Left lung (tissue), 10 donors: ENCODE results near the gene XXYLT1. TPM values are rescaled to one million over a fixed set of nuclear protein-coding genes. Genes with fewer than 3 reads are reported as not detected.
A peak's percentile ranks its signal among the peaks of the same experiment; 100 is the strongest.

ENCODE experiments used
- ATAC-seq: fragments of 200-7000 bp; cut with Tn5 transposase; one replicate; pipeline ENCODE4 v1.9.1; 2020; ENCODE audit warnings: moderate library complexity
- DNase-seq, 4 donors: peaks; one replicate each; pipeline ENCODE4 v3.0.0-alpha.2; 2013 to 2020
- H3K27ac ChIP-seq, 2 donors: fragments of 200-600 bp; sonication (generic) in 1 of 2; one replicate each; pipeline versions ENCODE4 v1.5.0 to v1.8.0; 2020 to 2021
- H3K27me3 ChIP-seq, 2 donors: fragments of 200-600 bp; sonication (generic) in 1 of 2; one replicate each; pipeline versions ENCODE4 v1.5.0 to v1.8.0; 2020 to 2021
- H3K36me3 ChIP-seq, 2 donors: fragments of 200-600 bp; sonication (generic) in 1 of 2; one replicate each; pipeline versions ENCODE4 v1.5.0 to v1.8.0; 2020 to 2021
- H3K4me1 ChIP-seq, 2 donors: fragments of 200-600 bp; one replicate each; pipeline ENCODE4 v1.8.0; 2021
- H3K4me3 ChIP-seq, 2 donors: fragments of 200-600 bp; sonication (generic) in 1 of 2; one replicate each; pipeline versions ENCODE4 v1.5.0 to v1.8.0; 2020 to 2021; ENCODE audit warnings: mild to moderate bottlenecking in 1 of 2
- H3K9me3 ChIP-seq, 2 donors: fragments of 200-600 bp; sonication (generic) in 1 of 2; one replicate each; pipeline versions ENCODE4 v1.5.0 to v1.8.0; 2020 to 2021
- intact Hi-C, 2 donors: fragments of 100-400 bp; cut with DNase I; formaldehyde crosslinking; loops; one replicate each; pipeline versions ENCODE4 v1.11.2 to v1.14.2; 2022
- polyA plus RNA-seq, 6 donors: library from polyadenylated mRNA; unstranded; fragments of 120-200 nt; gene quantifications; one replicate each; pipeline ENCODE4 v1.2.1, GENCODE V29; 2013; ENCODE audit not compliant: insufficient read length in 6 of 6
- total RNA-seq, 2 donors: library from RNA; stranded (reverse); fragmentation: NEBNext Ultra II Directional; extraction: Animal tissue kit (Norgen Biotek cat#: 25700); gene quantifications; one replicate each; pipeline ENCODE4 v1.2.1, GENCODE V29; 2021
- TF ChIP-seq, protein P1 (sequence below), 2 donors: fragments of 200-600 bp; sonication (generic) in 1 of 2; IDR thresholded peaks; one replicate each; pipeline versions ENCODE4 v1.5.0 to v1.8.0; 2021; ENCODE audit warnings: antibody characterized with exemption in 2 of 2
- donor health status: DM: no; HTN: yes; CAD: no.
- donor health status: DM: no; HTN: no; CAD: no.

The XXYLT1 gene
- total and polyA plus RNA-seq, 8 donors, result 11.3 to 31.1 (median 25.5) TPM

DNA sequence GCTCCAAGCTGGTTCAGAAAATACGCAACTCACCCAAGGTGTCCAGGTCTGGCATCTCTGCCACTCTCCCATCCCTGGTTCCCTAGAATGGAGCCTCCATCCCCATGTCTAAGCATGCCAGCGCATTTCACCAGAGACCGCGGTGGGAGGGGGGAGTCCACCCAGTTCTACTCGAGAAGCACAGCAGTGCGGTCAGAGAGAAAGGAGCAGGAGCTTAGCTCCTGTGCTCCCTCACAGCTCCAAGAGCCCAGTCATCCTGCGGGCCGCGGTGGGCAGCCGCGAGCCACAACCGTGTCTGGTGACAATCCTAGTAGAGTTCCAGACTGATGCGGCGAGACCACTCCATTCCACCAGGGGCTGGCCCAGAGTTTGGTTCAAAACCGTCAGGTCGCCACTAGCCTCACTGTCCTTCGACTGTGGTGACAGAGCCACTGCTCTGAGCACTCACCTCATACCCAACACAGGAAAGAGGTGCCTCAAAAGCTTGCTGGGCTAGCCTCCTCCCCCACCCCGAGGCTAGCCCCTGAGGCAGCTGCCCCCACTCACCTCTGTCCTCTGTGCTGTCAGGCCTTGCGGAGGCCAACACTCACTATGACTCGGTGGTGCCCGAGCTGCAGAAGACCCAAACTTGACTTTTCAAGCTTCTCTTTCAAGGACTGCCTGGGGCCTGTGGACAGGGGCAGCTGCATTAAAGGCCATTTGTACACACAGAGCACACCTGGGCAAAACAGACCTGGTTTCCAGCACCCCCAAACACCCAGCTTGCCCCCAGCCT, 185.4 kb downstream of the XXYLT1 start:
- intact Hi-C loops, result no loop called here
- TF ChIP-seq, protein P1, sequence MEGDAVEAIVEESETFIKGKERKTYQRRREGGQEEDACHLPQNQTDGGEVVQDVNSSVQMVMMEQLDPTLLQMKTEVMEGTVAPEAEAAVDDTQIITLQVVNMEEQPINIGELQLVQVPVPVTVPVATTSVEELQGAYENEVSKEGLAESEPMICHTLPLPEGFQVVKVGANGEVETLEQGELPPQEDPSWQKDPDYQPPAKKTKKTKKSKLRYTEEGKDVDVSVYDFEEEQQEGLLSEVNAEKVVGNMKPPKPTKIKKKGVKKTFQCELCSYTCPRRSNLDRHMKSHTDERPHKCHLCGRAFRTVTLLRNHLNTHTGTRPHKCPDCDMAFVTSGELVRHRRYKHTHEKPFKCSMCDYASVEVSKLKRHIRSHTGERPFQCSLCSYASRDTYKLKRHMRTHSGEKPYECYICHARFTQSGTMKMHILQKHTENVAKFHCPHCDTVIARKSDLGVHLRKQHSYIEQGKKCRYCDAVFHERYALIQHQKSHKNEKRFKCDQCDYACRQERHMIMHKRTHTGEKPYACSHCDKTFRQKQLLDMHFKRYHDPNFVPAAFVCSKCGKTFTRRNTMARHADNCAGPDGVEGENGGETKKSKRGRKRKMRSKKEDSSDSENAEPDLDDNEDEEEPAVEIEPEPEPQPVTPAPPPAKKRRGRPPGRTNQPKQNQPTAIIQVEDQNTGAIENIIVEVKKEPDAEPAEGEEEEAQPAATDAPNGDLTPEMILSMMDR (IDR thresholded peaks at IDR 0.05), result no peak
- peaks cover 0 to 17% of the 10 kb centered on the region in 2 donors for H3K4me1 ChIP-seq
- no peaks in the 10 kb centered on the region for H3K36me3 ChIP-seq
- no peaks in the 10 kb centered on the region for H3K9me3 ChIP-seq
- H3K4me3 ChIP-seq, result no peak overlapping the region
- DNase-seq (peak in 2 of 4 donors; percentile 17 to 38), ATAC-seq (no peak)
- no peak overlapping the region for H3K27ac ChIP-seq
- H3K27me3 ChIP-seq, result no peaks in the 10 kb centered on the region

DNA sequence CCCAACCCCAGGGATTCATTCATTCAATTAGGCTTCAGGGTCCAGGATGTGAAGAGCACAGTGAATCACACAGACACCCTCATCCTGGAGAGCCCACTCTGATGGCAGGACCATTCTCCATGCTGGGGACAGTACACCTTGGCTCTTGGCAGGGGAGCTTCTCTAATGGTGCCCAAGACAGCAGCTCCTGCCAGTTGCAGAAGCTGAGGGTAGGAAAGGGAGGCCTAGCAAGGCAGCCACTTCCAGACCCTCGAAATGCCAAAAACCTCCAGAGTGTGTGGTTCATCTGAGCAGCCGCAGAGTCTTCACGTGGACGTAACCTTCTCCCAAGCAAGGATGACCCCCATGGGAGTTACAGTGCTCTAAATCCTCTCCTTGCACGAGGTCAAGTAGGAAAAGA, 186.2 kb downstream of the XXYLT1 start:
- intact Hi-C loops, result no loop called here
- DNase-seq (no peak), ATAC-seq (no peak)
- Histone ChIP-seq H3K9me3 (no peaks in the 10 kb centered on the region), H3K4me1 (peaks cover 2 to 24% of the 10 kb centered on the region in 2 donors), H3K27ac (no peak overlapping the region), H3K4me3 (no peak overlapping the region), H3K36me3 (no peaks in the 10 kb centered on the region), H3K27me3 (no peaks in the 10 kb centered on the region)
- TF ChIP-seq, protein P1 (IDR thresholded peaks at IDR 0.05), result no peak

DNA sequence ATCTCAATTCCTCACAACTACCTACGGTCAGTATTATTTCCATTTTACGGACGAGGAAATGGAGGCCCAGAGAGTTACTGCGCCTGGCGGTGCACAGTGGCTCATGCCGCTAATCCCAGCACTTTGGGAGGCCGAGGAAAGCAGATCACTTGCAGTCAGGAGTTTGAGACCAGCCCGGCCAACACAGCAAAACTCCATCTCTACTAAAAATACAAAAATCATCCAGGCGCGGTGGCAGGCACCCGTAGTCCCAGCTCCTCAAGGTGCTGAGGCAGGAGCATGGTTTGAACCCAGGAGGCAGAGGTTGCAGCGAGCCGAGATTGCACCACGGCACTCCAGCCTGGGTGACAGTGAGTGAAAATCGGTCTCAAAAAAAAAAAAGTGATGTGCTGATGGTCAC, 187.3 kb downstream of the XXYLT1 start:
- Histone ChIP-seq H3K4me3 (no peak overlapping the region), H3K9me3 (no peaks in the 10 kb centered on the region), H3K36me3 (no peaks in the 10 kb centered on the region), H3K27me3 (no peaks in the 10 kb centered on the region), H3K27ac (no peak overlapping the region), H3K4me1 (peaks cover 3 to 27% of the 10 kb centered on the region in 2 donors)
- TF ChIP-seq, protein P1 (IDR thresholded peaks at IDR 0.05), result no peak
- intact Hi-C loops, result no loop called here
- DNase-seq (peak in 1 of 4 donors; percentile 17), ATAC-seq (no peak)

DNA sequence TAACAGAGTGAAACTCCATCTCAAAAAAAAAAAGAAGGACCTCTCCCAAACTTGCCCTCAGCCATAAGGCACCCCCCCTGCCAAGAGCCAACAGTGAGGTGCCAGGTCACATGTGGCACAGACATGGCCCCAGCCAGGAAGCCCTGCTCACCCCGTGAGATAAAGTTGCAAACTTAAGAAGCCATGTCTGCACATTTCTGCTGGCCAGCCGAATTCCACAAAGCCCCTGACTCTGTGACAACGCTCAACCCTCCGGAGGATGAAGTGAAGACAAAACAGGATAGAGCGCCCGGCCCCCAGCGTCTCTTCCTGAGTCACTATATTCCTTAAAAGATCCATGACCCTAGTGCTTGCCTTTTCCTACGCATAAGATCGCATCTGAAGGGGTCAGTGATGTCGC, 188.1 kb downstream of the XXYLT1 start:
- H3K9me3 ChIP-seq, result no peaks in the 10 kb centered on the region
- peak in 1 of 4 donors; percentile 28 for DNase-seq
- H3K4me1 ChIP-seq, result peaks cover 3 to 27% of the 10 kb centered on the region in 2 donors
- no peak for ATAC-seq
- TF ChIP-seq, protein P1 (IDR thresholded peaks at IDR 0.05), result no peak
- H3K4me3 ChIP-seq, result no peak overlapping the region
- H3K27me3 ChIP-seq, result no peaks in the 10 kb centered on the region
- H3K27ac ChIP-seq, result peak overlapping the region in 1 of 2 donors; percentile 34
- no peaks in the 10 kb centered on the region for H3K36me3 ChIP-seq
- intact Hi-C loops, result no loop called here

DNA sequence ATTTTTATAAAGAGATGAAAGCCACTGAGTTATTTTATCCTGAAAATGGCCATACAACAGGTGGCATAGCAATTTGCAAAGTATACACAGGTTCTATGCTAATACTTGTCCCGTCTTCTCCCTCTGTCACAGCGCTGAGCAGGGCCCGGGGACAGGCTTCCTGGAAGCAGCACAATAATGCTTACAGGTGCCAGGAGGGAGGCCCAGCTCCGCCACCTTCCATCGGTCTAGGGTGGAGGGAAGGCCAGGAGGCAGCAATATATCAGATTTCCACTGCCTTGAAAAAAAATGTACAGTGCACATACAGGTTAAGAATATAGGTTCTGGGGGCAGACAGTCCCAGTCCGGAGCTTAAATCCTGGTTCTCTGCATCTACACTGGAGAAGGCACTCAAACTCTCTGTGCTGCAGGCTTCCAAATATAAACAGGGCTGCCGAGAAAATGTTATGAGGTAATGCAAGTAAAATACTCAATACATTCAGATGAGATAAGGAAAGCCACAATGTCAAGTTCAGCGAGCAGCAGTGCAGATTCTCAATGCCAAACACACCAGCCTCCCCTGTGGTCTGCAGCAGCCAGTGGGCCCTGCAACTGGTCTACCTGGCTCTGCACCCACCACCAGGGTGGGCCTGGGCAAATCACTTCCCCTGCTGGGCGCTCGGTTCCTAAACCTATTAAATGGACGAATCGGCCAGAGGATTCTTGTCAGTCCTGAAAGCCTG, 189.6 kb downstream of the XXYLT1 start:
- Histone ChIP-seq H3K9me3 (no peaks in the 10 kb centered on the region), H3K27me3 (no peaks in the 10 kb centered on the region), H3K36me3 (no peaks in the 10 kb centered on the region), H3K27ac (peak overlapping the region in 1 of 2 donors; percentile 34), H3K4me3 (no peak overlapping the region), H3K4me1 (peaks cover 3 to 27% of the 10 kb centered on the region in 2 donors)
- ATAC-seq, result peak; percentile 25
- intact Hi-C loops, result no loop called here
- peak in 1 of 4 donors; percentile 64 for DNase-seq
- TF ChIP-seq, protein P1 (IDR thresholded peaks at IDR 0.05), result no peak
